Activated T-helper 17 cell treated with anti-CD3 and anti-CD28 coated beads, Interleukin-2, amount 50 U/mL, for 72 hours (primary cell): Measurements from ENCODE around the gene PON3. TPM values are rescaled to one million over a fixed set of nuclear protein-coding genes. Genes with fewer than 3 reads are reported as not detected.
A peak's percentile ranks its signal among the peaks of the same experiment; 100 is the strongest.

Experiments
- ATAC-seq: fragments of 150-1000 bp; cut with Tn5 transposase; replicated peaks from 2 replicates; pipeline ENCODE4 v1.10.0; 2021; ENCODE audit warnings: mild to moderate bottlenecking, moderate library complexity
- H3K27ac Mint-ChIP-seq: one replicate; pipeline ENCODE4 v1.8.0; 2022; ENCODE audit warnings: mixed read lengths
- H3K27me3 Mint-ChIP-seq: one replicate; pipeline ENCODE4 v1.8.0; 2022; ENCODE audit warnings: mixed read lengths
- H3K36me3 Mint-ChIP-seq: one replicate; pipeline ENCODE4 v1.8.0; 2022; ENCODE audit warnings: low read depth, mild to moderate bottlenecking, mixed read lengths
- H3K4me1 Mint-ChIP-seq: one replicate; pipeline ENCODE4 v1.8.0; 2022; ENCODE audit warnings: mixed read lengths
- H3K4me3 Mint-ChIP-seq: one replicate; pipeline ENCODE4 v1.8.0; 2022; ENCODE audit warnings: mild to moderate bottlenecking, mixed read lengths
- H3K9me3 Mint-ChIP-seq: one replicate; pipeline ENCODE4 v1.8.0; 2022; ENCODE audit warnings: mixed read lengths
- total RNA-seq, 2 donors: library from RNA; stranded (reverse); gene quantifications; one replicate each; pipeline ENCODE4 v1.2.3, GENCODE V29; 2022

The PON3 gene
- total RNA-seq, 2 donors from 2014 or later: not detected

GRCh38 chr7:95427166-95427565 is 31.0 kb upstream of the PON3 start:
- no peaks in the 10 kb centered on the region for H3K9me3 Mint-ChIP-seq
- no peak for ATAC-seq
- no peaks in the 10 kb centered on the region for H3K4me1 Mint-ChIP-seq
- no peak overlapping the region for H3K27ac Mint-ChIP-seq
- no peak overlapping the region for H3K4me3 Mint-ChIP-seq
- no peaks in the 10 kb centered on the region for H3K27me3 Mint-ChIP-seq
- H3K36me3 Mint-ChIP-seq: no peaks in the 10 kb centered on the region

DNA sequence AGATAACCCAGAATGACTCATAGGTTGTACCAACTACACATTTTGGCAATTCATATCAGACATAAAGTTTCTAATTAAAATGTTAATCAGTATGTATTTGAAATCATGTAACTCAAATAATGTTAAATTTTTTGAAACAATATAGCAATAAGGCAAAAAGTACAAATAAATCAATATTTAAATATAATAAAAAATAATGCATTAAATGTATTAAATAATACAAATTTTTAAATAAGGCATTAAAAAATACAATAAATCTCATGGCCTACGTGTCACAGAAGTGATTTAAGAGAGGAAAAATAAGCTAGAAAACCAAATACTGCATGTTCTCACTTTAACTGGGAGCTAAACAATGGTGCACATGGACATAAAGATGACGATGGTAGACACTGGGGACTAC is 29.5 kb upstream of the PON3 start:
- Mint-ChIP-seq H3K27me3 (no peaks in the 10 kb centered on the region), H3K4me3 (no peak overlapping the region), H3K27ac (no peak overlapping the region), H3K9me3 (no peaks in the 10 kb centered on the region), H3K36me3 (no peaks in the 10 kb centered on the region), H3K4me1 (no peaks in the 10 kb centered on the region)
- ATAC-seq: no peak

GRCh38 chr7:95424716-95425115 is 28.5 kb upstream of the PON3 start:
- H3K36me3 Mint-ChIP-seq: no peaks in the 10 kb centered on the region
- H3K27me3 Mint-ChIP-seq: no peaks in the 10 kb centered on the region
- no peak overlapping the region for H3K4me3 Mint-ChIP-seq
- H3K9me3 Mint-ChIP-seq: no peaks in the 10 kb centered on the region
- H3K4me1 Mint-ChIP-seq: no peaks in the 10 kb centered on the region
- ATAC-seq: no peak
- H3K27ac Mint-ChIP-seq: no peak overlapping the region

DNA sequence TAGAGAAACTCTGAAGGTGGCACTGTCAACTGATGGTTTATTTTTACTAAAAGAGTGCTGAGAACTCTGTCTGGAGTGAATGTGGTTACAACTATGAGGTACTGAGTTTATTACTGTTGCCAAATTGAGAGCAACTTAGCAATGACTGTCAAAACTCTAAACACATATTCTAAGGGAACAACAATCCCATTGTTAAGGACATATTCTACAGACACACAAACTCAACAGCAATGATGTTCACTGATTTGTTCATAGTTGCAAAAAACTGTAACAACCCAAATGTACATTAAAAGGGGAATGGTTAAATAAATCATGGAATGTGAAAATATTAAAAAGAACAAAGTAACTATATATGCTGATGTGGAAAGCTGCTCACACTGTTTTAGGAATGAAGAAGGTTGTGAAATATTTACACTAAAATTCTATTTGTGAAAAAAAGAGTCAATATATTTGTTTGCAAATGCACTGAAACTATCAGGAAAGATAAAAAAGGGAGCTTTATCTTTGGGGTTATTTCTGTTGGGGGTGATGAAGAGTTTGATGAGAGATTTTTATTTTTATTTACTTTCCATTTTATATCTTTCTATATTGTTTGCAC is 25.8 kb upstream of the PON3 start:
- no peak overlapping the region for H3K4me3 Mint-ChIP-seq
- no peak overlapping the region for H3K27ac Mint-ChIP-seq
- no peaks in the 10 kb centered on the region for H3K27me3 Mint-ChIP-seq
- no peaks in the 10 kb centered on the region for H3K36me3 Mint-ChIP-seq
- ATAC-seq: no peak
- no peaks in the 10 kb centered on the region for H3K4me1 Mint-ChIP-seq
- H3K9me3 Mint-ChIP-seq: no peaks in the 10 kb centered on the region

DNA sequence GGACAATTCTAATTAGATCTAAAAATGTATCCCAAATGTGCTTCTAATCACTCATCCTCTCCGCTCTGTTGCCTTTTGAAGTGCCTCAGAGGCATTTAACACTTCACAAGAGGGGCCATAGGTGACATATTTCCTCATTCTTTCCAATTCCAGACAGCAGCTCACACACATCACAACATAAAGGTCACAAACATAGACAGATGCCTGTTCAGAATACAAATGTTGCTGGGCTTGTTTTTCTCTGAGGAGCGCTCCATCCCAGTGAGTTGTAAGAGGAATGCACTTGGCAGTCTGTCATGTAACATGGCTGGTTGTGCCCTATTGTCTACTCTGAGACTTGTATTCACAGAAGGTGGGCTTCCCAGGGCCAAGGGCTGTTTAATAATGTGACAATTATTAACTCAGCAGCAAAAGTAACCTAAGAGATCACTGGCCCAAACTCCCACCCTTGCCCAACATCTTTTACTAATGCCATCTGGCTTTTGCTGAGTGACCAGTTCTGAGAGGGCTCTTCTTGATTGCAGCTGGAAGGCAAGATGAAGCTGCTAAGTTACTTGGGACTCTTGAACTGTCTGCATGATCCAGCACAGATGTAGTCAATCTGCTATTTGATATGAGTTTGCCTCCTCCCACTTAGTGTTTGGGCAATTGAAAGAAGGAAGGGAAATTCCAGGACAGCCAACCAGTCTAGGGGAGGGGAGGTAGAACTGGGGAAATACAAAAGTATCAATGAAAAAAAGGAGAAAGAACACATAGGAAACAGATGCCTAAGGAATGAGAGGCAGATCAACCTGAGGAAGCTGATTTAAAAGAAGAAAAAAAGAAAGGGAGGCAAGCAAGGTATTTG is 25.0 kb upstream of the PON3 start:
- Mint-ChIP-seq H3K27me3 (no peaks in the 10 kb centered on the region), H3K4me3 (no peak overlapping the region), H3K9me3 (no peaks in the 10 kb centered on the region), H3K36me3 (no peaks in the 10 kb centered on the region), H3K4me1 (no peaks in the 10 kb centered on the region), H3K27ac (no peak overlapping the region)
- no peak for ATAC-seq

DNA sequence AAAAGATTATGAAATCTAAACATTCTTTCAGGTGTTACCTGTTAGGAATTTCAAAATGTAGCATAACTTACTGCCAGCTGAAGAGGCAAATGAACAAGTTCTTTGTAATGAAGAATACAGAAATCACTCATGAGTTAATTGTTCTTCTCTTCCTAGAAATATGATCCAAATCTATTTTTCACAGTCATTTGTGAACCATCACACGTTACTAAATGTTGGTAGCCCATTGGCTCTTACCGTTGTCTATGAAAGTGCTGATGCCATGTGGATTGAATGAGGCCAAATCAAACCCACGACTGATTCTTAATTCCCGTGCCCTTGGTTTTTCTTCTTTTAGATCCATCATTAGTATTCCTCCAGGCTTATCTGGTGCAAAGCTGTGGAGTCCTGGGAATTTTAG is 15.9 kb upstream of the PON3 start:
- ATAC-seq: no peak
- Mint-ChIP-seq H3K4me3 (no peak overlapping the region), H3K36me3 (no peaks in the 10 kb centered on the region), H3K4me1 (no peaks in the 10 kb centered on the region), H3K27me3 (no peaks in the 10 kb centered on the region), H3K9me3 (no peaks in the 10 kb centered on the region), H3K27ac (no peak overlapping the region)

- no peaks in the 10 kb centered on the region for H3K4me1 Mint-ChIP-seq
- H3K4me3 Mint-ChIP-seq: no peak overlapping the region
- H3K27me3 Mint-ChIP-seq: no peaks in the 10 kb centered on the region
- no peak for ATAC-seq
- H3K9me3 Mint-ChIP-seq: no peaks in the 10 kb centered on the region
- no peak overlapping the region for H3K27ac Mint-ChIP-seq
- no peaks in the 10 kb centered on the region for H3K36me3 Mint-ChIP-seq
Measured at GRCh38 chr7:95411666-95412065, 15.5 kb upstream of the PON3 start.

DNA sequence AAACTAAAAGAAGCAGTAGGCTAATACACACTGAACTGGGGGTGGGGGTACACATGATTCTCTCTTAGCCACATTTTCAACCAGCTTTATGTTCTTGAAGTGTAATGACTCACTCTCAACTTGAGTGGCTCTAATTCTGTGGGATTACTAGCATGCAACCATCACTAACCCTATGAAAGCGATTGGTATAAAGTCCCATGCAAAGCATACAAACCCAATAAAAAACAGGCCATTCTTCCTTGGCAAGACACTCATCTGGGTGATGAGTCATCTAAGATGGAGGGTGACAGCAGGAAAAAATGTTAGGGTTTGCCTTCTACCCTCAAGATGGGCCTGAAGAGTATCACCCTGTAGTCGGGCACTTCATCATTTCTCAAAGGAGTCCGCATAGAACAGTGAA is 14.9 kb upstream of the PON3 start:
- ATAC-seq: peak; percentile 29
- Mint-ChIP-seq H3K4me1 (no peaks in the 10 kb centered on the region), H3K4me3 (no peak overlapping the region), H3K27me3 (no peaks in the 10 kb centered on the region), H3K9me3 (no peaks in the 10 kb centered on the region), H3K27ac (no peak overlapping the region), H3K36me3 (no peaks in the 10 kb centered on the region)

- no peak for ATAC-seq
- H3K36me3 Mint-ChIP-seq: no peaks in the 10 kb centered on the region
- H3K4me1 Mint-ChIP-seq: no peaks in the 10 kb centered on the region
- no peak overlapping the region for H3K27ac Mint-ChIP-seq
- H3K9me3 Mint-ChIP-seq: no peaks in the 10 kb centered on the region
- no peak overlapping the region for H3K4me3 Mint-ChIP-seq
- H3K27me3 Mint-ChIP-seq: no peaks in the 10 kb centered on the region
Measured at GRCh38 chr7:95407751-95408150, 11.6 kb upstream of the PON3 start.

GRCh38 chr7:95405800-95406199 is 9.6 kb upstream of the PON3 start:
- Mint-ChIP-seq H3K9me3 (no peaks in the 10 kb centered on the region), H3K36me3 (no peaks in the 10 kb centered on the region), H3K27me3 (no peaks in the 10 kb centered on the region), H3K27ac (no peak overlapping the region), H3K4me3 (no peak overlapping the region), H3K4me1 (no peaks in the 10 kb centered on the region)
- ATAC-seq: no peak

GRCh38 chr7:95405208-95405607 is 9.0 kb upstream of the PON3 start:
- no peaks in the 10 kb centered on the region for H3K36me3 Mint-ChIP-seq
- peaks cover 4% of the 10 kb centered on the region for H3K27me3 Mint-ChIP-seq
- no peak overlapping the region for H3K27ac Mint-ChIP-seq
- H3K4me1 Mint-ChIP-seq: no peaks in the 10 kb centered on the region
- no peaks in the 10 kb centered on the region for H3K9me3 Mint-ChIP-seq
- H3K4me3 Mint-ChIP-seq: no peak overlapping the region
- no peak for ATAC-seq

DNA sequence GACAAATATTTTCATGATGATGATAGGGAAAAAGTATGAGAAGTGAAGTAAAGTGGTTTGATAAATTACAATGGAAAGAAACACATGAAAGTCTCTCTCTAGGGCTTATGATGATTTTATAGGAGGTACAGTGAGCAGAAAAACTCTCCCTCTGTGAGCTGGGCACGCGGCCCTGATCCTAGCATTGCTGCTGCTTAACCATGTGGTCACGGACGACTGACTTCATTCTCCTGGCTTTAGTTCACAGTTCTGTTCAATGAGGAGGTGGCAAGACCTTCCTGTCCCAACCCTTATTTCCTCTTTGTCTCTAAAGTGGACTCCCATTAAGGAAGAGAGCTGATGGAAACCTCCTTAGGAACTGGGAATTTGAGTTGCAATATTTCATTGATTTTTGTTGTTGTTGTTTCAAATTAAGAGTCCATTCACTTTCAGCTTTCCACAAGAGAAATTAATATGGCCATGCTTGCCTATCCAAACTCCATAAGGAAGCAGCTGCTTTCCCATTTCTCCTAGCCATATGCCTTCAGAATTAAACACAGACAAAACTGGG is 8.2 kb upstream of the PON3 start:
- Mint-ChIP-seq H3K4me1 (no peaks in the 10 kb centered on the region), H3K9me3 (no peaks in the 10 kb centered on the region), H3K27ac (no peak overlapping the region), H3K36me3 (no peaks in the 10 kb centered on the region), H3K4me3 (no peak overlapping the region), H3K27me3 (peaks cover 9% of the 10 kb centered on the region)
- ATAC-seq: no peak

DNA sequence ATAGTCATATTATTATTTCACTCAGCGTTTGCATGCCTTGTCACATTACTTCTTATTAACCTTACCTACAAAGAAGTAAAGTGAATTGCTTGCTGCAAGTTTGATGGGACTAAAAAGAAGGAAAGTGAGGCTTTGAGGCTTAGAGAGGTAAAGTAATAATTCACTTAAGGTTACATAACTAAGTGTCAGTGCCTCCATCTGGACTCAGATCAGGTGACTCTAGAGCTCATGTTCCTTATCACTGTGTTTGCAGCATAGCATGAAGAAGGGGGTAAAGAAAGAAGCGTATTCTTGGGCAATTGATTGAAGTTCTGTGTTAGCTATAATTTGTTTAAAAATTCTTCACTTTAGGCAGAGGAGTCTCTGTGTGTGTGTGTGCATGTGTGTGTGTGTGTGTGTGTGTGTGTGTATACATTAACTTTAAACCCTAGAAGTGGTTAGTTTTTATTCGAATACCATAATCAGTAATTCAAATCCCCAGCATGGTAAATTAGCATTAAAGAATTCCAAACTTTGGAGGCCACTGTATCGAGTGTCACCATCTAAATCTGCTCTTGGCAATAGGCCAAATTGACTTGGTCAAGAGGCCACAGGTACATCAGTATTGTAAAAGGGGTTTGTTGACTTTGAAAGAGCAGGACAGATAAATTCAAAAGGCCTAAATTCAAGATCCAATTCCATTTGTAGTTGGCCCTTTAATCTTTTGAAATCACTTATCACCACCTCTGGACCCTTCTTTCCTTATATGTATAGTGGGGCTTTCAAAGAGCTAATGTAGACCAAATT is 2.2 kb upstream of the PON3 start:
- no peaks in the 10 kb centered on the region for H3K4me1 Mint-ChIP-seq
- H3K27ac Mint-ChIP-seq: no peak overlapping the region
- no peak overlapping the region for H3K4me3 Mint-ChIP-seq
- H3K9me3 Mint-ChIP-seq: no peaks in the 10 kb centered on the region
- H3K36me3 Mint-ChIP-seq: no peaks in the 10 kb centered on the region
- peaks cover 37% of the 10 kb centered on the region for H3K27me3 Mint-ChIP-seq
- no peak for ATAC-seq

DNA sequence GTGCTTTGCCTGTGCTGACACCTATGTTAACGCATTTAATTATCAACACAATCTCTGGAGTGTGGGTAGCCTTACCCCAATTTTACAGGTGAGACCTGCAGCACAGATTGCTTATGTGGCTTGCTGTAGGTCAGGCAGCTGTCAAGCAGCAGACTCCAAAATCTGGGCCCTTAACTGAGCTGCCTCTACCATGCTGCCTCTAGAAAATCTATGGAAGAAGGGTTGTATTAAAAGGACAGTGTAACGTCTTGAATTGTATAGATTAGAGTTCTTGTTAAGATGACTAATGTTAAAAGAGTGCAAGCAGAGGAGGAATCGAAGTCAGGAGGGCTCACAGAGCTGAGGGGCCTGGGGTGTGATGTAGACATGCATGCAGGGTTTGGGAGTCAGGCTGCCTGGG is 1.2 kb upstream of the PON3 start:
- no peak overlapping the region for H3K27ac Mint-ChIP-seq
- no peaks in the 10 kb centered on the region for H3K36me3 Mint-ChIP-seq
- no peak for ATAC-seq
- no peaks in the 10 kb centered on the region for H3K9me3 Mint-ChIP-seq
- H3K4me3 Mint-ChIP-seq: no peak overlapping the region
- H3K4me1 Mint-ChIP-seq: no peaks in the 10 kb centered on the region
- peaks cover 41% of the 10 kb centered on the region for H3K27me3 Mint-ChIP-seq

DNA sequence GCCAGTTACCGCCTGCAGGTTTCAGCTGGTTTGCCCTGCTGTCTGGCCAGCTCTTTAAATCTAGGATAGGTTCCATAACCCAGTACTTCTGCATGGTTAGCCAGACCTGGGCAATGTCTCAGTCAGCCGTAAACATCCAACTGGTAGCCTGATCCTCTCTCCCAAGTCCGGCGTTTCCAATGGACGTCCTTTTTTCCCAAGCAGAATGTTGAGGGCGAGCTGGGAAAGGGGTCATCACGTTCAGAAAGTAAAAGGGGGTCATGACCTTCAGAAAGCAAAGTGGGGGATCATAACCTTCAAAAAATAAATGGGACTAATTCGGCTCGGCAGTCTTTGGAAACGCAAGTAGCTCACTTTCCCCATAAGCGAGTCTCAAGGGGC is 430 bp downstream of the PON3 start:
- Mint-ChIP-seq H3K4me1 (no peaks in the 10 kb centered on the region), H3K27ac (no peak overlapping the region), H3K4me3 (peak overlapping the region; percentile 54), H3K36me3 (no peaks in the 10 kb centered on the region), H3K9me3 (no peaks in the 10 kb centered on the region), H3K27me3 (peaks cover 44% of the 10 kb centered on the region)
- no peak for ATAC-seq
